Head of caudate nucleus (tissue), 42 donors: ENCODE data around the gene SOCS4.
"Not testable (repeated sequence)": the region's sequence is repeated elsewhere in the genome, so short reads cannot be mapped to it uniquely, and the experiment has no call there.

Experiments used
- DNase-seq, 42 donors: peaks; one replicate each; pipeline versions ENCODE4 v3.0.0 to v3.0.0-alpha.2; 2020 to 2021; ENCODE audit warnings: mixed read lengths in 7 of 42
- intact Hi-C: fragments of 100-400 bp; cut with DNase I; formaldehyde crosslinking; loops from one replicate; pipeline ENCODE4 v1.15.0; 2022

SOCS4 gene

DNA sequence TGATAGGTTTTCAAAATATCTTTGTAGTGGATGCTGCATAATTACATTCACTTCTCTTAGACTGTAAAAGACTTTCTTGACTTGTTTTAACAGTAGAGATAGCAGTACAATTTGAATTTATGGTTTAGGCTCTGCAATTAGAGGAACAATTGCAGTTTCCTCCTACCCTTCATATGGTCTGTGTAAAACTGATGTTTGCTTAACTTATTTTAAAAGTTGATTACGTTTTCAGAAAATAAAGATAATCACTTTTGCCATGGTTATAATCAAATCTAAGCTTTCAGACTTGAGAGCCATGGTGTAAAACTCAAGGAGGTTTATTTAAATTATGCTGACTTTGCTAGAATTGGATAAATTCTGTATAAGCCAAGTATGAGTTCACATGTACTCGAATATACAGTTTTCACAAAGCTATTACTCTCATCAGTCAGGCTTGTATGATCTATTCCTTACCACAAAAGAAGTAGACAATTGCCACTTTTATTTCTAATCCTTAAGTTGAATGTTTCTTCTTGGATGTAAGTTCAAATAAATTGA lies 21.9 kb downstream of the SOCS4 start:
- no peak for DNase-seq
- intact Hi-C loops, result no loop called here

DNA sequence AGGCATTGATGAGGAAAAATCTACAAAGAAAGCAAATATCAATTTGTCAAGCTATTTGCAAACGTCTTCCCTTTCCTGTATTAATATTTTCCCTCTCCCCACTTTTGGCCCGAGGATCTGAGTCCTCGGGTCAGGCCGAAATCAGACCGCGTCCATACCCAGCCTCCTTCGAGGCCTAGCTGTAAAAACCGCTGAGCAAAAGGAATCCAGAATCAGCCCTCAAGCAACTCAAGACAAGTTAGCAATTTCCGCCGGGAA lies 24.1 kb downstream of the SOCS4 start:
- intact Hi-C loops, result no loop called here
- DNase-seq, result no peak

- intact Hi-C loops, result no loop called here
- peak; percentile 70 to 95 (median 89) for DNase-seq
Measured at GRCh38 chr14:55051423-55052268, 24.6 kb downstream of the SOCS4 start, which contains the start of gene MAPK1IP1L. TSS of gene MAPK1IP1L (plus strand) at chr14:55051647. CDS start at chr14:55061684, 10,037 bp downstream.

DNA sequence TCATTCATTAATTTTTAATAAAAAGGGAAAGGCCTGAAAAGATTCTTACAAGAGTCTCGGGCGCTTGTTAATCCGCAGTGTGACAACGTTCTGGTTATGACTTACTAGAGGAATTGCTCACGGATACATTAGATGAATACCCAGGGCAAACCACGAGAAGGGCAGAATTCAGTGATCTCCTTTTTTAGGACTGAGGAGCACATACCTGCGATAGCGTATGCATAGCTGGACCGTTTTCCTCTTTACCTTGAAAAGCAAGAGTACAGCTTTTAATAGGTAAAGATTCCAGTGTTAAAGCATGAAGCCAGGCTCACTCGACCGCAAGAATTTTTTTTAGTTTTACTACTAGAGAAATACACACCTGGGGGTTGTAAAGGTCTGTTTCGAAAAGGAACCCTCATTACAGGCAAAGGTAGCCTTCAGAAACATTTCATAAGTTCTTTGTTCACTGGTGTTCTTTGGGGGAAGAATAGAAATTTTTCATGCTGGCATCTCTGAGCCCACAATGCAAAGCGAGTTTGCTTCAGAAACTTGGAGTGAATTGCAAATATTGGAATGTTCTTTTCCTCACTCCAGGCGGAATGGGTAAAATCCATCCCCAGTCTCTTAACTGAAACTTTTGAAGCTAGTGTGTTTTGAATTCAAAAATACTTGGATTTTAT lies 25.4 kb downstream of the SOCS4 start:
- no peak for DNase-seq
- intact Hi-C loops, result no loop called here

DNA sequence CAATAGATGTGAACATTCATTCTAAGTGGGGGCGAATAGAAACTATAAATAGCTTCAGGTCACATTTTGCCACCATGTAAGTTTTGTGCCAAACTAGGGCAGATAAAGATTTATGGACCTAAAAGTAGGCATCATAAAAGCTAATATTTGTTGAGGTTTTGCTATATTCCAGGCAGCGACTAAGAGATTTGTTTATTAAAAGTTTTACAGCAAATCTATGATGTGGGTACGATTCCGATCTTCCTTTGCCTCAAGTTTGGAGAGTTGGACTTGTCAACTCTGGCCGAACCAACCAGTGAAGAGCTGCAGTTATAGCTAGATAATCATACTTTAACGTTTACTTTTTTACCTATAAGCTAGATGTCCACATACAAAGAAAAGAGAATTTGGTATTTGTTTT lies 26.0 kb downstream of the SOCS4 start:
- intact Hi-C loops, result no loop called here
- DNase-seq, result no peak

DNA sequence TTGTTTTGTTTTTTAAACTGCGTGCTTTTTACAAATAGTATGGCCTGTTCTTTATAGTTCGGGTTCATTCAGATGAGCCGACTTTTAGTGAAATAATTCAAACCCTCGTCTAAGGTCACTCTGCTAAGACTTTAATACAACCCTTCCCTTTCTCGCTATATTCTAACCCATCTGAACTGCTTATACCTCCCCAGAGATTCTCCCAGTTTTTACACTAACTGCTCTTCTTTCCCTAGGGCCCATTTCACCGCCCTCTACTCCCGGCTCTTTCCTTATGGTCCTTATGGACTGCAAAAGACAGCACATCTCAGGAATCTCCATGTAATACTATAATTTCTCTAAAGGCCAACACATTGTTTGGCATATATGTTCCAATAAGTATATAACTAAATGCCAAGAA lies 26.5 kb downstream of the SOCS4 start:
- DNase-seq, result no peak
- intact Hi-C loops, result no loop called here

- intact Hi-C loops, result no loop called here
- no peak for DNase-seq
Measured at GRCh38 chr14:55054098-55054497, 27.1 kb downstream of the SOCS4 start.

DNA sequence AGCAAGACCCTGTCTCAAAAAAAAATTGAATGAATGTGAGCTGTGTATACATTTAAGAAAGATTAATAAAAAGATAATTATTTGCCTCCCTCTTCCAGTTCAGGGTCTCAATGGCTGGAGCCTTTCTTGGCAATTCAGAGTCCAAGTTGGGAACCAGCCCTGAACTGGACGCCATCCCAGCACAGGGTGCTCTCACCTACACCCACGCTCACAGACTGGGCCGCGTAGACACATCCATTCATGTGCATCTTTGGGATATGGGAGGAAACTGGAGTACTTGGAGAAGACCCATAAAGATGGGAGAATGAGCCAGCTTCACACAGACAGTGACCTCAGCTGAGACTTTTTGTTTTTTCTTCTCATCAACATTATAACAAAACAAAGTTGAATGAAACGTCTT lies 30.9 kb downstream of the SOCS4 start:
- intact Hi-C loops, result no loop called here
- no peak for DNase-seq

- intact Hi-C loops, result no loop called here
- no peak for DNase-seq
Measured at GRCh38 chr14:55059333-55059732, 32.3 kb downstream of the SOCS4 start.

DNA sequence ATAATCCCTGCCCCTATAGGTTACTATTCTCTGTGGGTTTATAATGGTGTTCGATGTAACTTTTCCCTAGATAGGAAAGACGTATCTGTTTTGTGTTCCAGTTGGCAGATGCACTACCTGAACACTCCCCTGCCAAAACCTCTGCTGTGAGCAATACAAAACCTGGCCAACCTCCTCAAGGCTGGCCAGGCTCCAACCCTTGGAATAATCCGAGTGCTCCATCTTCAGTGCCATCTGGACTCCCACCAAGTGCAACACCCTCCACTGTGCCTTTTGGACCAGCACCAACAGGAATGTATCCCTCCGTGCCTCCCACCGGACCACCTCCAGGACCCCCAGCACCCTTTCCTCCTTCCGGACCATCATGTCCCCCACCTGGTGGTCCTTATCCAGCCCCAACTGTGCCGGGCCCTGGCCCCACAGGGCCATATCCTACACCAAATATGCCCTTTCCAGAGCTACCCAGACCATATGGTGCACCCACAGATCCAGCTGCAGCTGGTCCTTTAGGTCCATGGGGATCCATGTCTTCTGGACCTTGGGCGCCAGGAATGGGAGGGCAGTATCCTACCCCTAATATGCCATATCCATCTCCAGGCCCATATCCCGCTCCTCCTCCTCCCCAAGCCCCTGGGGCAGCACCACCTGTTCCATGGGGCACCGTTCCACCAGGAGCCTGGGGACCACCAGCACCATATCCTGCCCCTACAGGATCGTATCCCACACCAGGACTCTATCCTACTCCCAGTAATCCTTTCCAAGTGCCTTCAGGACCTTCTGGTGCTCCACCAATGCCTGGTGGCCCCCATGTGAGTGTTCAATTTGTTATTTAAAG lies 35.7 kb downstream of the SOCS4 start:
- intact Hi-C loops, result no loop called here
- no peak for DNase-seq

GRCh38 chr14:55064896-55065295 lies 37.9 kb downstream of the SOCS4 start:
- DNase-seq, intact Hi-C loops: not testable (repeated sequence)

GRCh38 chr14:55065411-55065810 lies 38.4 kb downstream of the SOCS4 start:
- no peak for DNase-seq
- intact Hi-C loops, result no loop called here

DNA sequence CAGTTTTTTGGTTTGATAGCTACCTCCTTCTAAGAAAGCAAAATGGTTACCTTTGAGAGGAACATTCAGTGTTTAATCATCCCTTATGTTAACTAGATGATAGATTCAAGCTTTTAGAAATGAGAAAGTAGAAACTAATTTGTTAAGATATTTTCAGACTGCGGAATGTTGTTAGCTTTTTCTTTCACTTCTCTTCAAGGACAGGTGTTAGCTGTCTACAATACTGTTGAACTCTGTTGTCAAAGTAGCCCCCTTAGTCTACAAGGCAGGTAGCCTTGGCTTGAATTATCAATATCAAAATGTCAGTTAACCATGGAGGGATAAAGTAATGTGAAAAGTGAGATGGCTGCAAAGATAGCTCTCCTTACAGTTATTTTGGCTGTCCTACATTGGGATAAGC lies 39.2 kb downstream of the SOCS4 start:
- no peak for DNase-seq
- intact Hi-C loops, result no loop called here

DNA sequence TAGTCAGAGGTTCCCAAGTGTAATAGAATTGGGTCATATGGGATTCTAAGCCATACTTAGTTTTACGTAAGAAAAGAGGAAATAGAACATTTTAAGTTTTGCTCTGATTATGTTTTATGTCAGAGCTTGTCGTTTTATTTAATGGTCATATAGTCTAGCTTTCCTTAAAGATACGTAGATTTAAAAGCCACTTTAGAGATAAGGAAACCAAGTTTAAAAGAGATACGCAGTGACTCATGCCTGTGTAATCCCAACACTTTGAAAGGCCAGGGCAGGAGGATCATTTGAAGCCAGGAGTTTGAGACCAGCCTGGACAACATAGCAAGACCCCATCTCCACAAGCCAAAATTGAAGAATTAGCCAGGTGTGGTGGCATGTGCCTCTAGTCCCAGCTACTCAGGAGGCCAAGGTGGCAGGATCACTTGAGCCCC lies 44.0 kb downstream of the SOCS4 start:
- intact Hi-C loops, result no loop called here
- DNase-seq, result peak in 1 of 42 donors; percentile 34

GRCh38 chr14:55071870-55072640 lies 45.0 kb downstream of the SOCS4 start:
- peak in 35 of 42 donors; percentile 12 to 85 (median 53) for DNase-seq
- intact Hi-C loops, result no loop called here

- intact Hi-C loops, result no loop called here
- DNase-seq, result peak in 1 of 42 donors; percentile 18
Measured at GRCh38 chr14:55073856-55074255, 46.8 kb downstream of the SOCS4 start.

GRCh38 chr14:55074662-55075061 lies 47.6 kb downstream of the SOCS4 start:
- intact Hi-C loops, result no loop called here
- DNase-seq, result peak in 1 of 42 donors; percentile 31

DNA sequence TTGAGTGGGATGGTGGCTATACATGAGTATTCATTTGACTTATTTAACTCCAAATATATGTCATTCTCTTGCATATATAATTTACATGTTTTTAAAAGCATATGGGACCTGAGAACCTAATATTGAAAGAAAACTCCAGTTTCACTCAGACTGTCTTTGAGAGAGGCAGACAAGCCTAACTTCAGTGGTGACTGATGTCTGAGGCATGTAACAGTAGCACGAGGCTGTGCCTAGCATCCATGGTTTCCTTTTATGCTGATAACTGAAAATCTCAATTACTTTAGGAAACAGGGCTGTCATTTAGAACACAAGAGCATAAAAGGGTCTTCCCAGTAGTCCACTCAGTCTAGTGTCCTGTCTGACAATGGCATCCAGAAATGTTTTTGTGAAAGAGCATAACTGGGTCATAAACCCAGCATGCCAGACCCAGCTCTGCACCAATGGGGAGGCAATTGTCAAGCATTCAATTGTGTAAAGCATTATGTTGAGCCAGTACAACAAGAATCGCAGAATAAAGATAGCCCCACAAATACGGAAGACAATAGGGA lies 48.7 kb downstream of the SOCS4 start:
- no peak for DNase-seq
- intact Hi-C loops, result no loop called here
